K562 (cell line): ENCODE measurements around the gene FAM20C. TPM values are rescaled to one million over a fixed set of nuclear protein-coding genes. Genes with fewer than 3 reads are reported as not detected.
A peak's percentile ranks its signal among the peaks of the same experiment; 100 is the strongest.

Source experiments
- ATAC-seq: fragments of 200-7000 bp; cut with Tn5 transposase; 3 replicates; pipeline ENCODE4 v1.9.1; 2020; ENCODE audit warnings: moderate library complexity
- BruUV-seq: library from RNA; stranded (reverse); fragments of 400-500 nt; replicated peaks from 2 replicates; lab custom pipeline; 2021; lab: Mats Ljungman, UMichigan
- CTCF ChIA-PET: fragments of 300-600 bp; formaldehyde crosslinking; extraction: SDS; loops from one replicate; lab custom pipeline; 2021; ENCODE audit warnings: low intra/inter-chr PET ratio; lab: Yijun Ruan, JAX
- POLR2A ChIA-PET: fragments of 300-600, 350-650 bp; sonication (Branson Sonifier 250); formaldehyde crosslinking; extraction: SDS; loops from one replicate; lab custom pipeline; 2021; ENCODE audit warnings: antibody characterized with exemption, inconsistent platforms; lab: Yijun Ruan, JAX
- DNase-seq, 4 experiments: peaks; one replicate each; pipeline versions ENCODE4 v3.0.0 to v3.0.0-alpha.2; 2011 to 2018; ENCODE audit warnings: low spot score in 3 of 4, mixed read lengths in 3 of 4; ENCODE audit errors: extremely low read depth in 1 of 4
- FAIRE-seq: peaks from 2 replicates; lab custom pipeline; 2011; peaks lifted over from hg19 to GRCh38; lab: Jason Lieb, UNC
- H2AFZ ChIP-seq: 2 replicates; pipeline ENCODE4 v1.6.0; 2011; ENCODE audit warnings: low read depth, low read length, control low read depth, inconsistent platforms
- H3K27ac ChIP-seq: fragments of 200-600 bp; 3 replicates; pipeline ENCODE4 v1.8.0; 2011; ENCODE audit warnings: low read depth, mild to moderate bottlenecking, control low read depth, inconsistent platforms, low read length, moderate library complexity, mixed read lengths; ENCODE audit errors: extremely low read depth
- H3K27me3 ChIP-seq, 2 experiments: fragments of 300-600 bp in 1 of 2; 2 replicates in 1 of 2; 3 replicates in 1 of 2; pipeline versions ENCODE4 v1.6.0 to v1.8.0; 2011; ENCODE audit warnings: inconsistent platforms in 2 of 2, low read length in 2 of 2, mild to moderate bottlenecking in 1 of 2, mixed read lengths in 1 of 2, moderate library complexity in 1 of 2; ENCODE audit not compliant: control insufficient read depth in 2 of 2, insufficient read depth in 2 of 2
- H3K36me3 ChIP-seq: fragments of 300-600 bp; 3 replicates; pipeline ENCODE4 v1.8.0; 2011; ENCODE audit warnings: mild to moderate bottlenecking, low read length, inconsistent platforms; ENCODE audit not compliant: control insufficient read depth, insufficient read depth
- H3K4me1 ChIP-seq, 2 experiments: fragments of 200-600 bp in 1 of 2; replicated peaks in 1 of 2; 2 replicates in 1 of 2; 3 replicates in 1 of 2; pipeline versions ENCODE4 v1.5.1 to v1.8.0; 2011; ENCODE audit warnings: inconsistent platforms in 2 of 2, low read length in 2 of 2, mild to moderate bottlenecking in 1 of 2, mixed read lengths in 1 of 2, moderate library complexity in 1 of 2; ENCODE audit not compliant: control insufficient read depth in 2 of 2, insufficient read depth in 2 of 2
- H3K4me2 ChIP-seq: 2 replicates; pipeline ENCODE4 v1.6.1; 2011; ENCODE audit warnings: low read length, control low read depth, inconsistent platforms, mixed read lengths; ENCODE audit not compliant: insufficient read depth
- H3K4me3 ChIP-seq: fragments of 200-600 bp; sonication (generic), shearing (Covaris generic); 2 replicates; pipeline ENCODE4 v1.5.1; 2016; ENCODE audit warnings: control low read depth, inconsistent platforms
- H3K79me2 ChIP-seq: fragments of 200-600 bp; 3 replicates; pipeline ENCODE4 v1.8.0; 2011; ENCODE audit warnings: low read length, inconsistent platforms; ENCODE audit not compliant: control insufficient read depth, insufficient read depth
- H3K9ac ChIP-seq, 2 experiments: 2 replicates each; pipeline versions ENCODE4 v1.6.0 to v1.6.1; 2011; ENCODE audit warnings: low read depth in 2 of 2, low read length in 2 of 2, control low read depth in 1 of 2, inconsistent platforms in 1 of 2, mild to moderate bottlenecking in 1 of 2, mixed read lengths in 1 of 2; ENCODE audit not compliant: insufficient read depth in 1 of 2
- H3K9me1 ChIP-seq: one replicate; pipeline ENCODE4 v1.6.0; 2011; ENCODE audit warnings: inconsistent platforms, mild to moderate bottlenecking, low read length, moderate library complexity; ENCODE audit not compliant: control insufficient read depth, insufficient read depth
- H3K9me3 ChIP-seq: replicated peaks from 2 replicates; pipeline ENCODE4 v1.5.1; 2011; ENCODE audit warnings: low read depth, low read length, inconsistent platforms; ENCODE audit not compliant: control insufficient read depth, insufficient read depth
- H4K20me1 ChIP-seq: replicated peaks from 2 replicates; pipeline ENCODE4 v1.6.1; 2011; ENCODE audit warnings: low read length, inconsistent platforms, mixed read lengths; ENCODE audit not compliant: control insufficient read depth, insufficient read depth
- BRF2 ChIP-seq: IDR thresholded peaks from 3 replicates; pipeline ENCODE4 v1.6.1; 2011; ENCODE audit warnings: borderline replicate concordance, mild to moderate bottlenecking; ENCODE audit not compliant: insufficient read length, insufficient read depth
- PKNOX1 ChIP-seq: fragments of 450-650 bp; IDR thresholded peaks from 2 replicates; pipeline ENCODE4 v1.6.1; 2016
- RBFOX2 ChIP-seq: fragments of 200-400 bp; formaldehyde crosslinking; IDR thresholded peaks from 2 replicates; pipeline ENCODE4 v1.6.1; 2017; ENCODE audit warnings: low read depth, mild to moderate bottlenecking, low read length, moderate library complexity
- RBM15 ChIP-seq: fragments of 200-400 bp; formaldehyde crosslinking; IDR thresholded peaks from 2 replicates; pipeline ENCODE4 v1.6.1; 2018; ENCODE audit warnings: mild to moderate bottlenecking, low read length, moderate library complexity; ENCODE audit not compliant: insufficient read depth
- SMAD1 ChIP-seq: fragments of 150-350 bp; IDR thresholded peaks from 2 replicates; pipeline ENCODE4 v1.6.1; 2014; ENCODE audit warnings: low read length, low read depth; ENCODE audit not compliant: partially characterized antibody
- TARDBP ChIP-seq: fragments of 450-650 bp; IDR thresholded peaks from 2 replicates; pipeline ENCODE4 v1.6.1; 2016
- WGBS: fragments of 100-300 bp; shearing (Covaris generic); methylation state at CpG from one replicate; pipeline ENCODE4 v1.1.6; 2016; ENCODE audit warnings: low coverage, mixed read lengths; ENCODE audit not compliant: insufficient coverage; ENCODE audit errors: missing lambda C conversion rate; 5-methylcytosine and 5-hydroxymethylcytosine counted together
- in situ Hi-C: fragments of 300-500 bp; cut with MboI; formaldehyde crosslinking; loops from 4 replicates; pipeline ENCODE4 v1.15.0; 2018; ENCODE audit warnings: inconsistent platforms, mixed read lengths
- intact Hi-C: fragments of 100-400 bp; cut with micrococcal nuclease; formaldehyde crosslinking; loops from 2 replicates; pipeline ENCODE4 v1.14.2; 2022
- polyA plus RNA-seq, 8 experiments: library from polyadenylated mRNA; depleted of rRNA in 4 of 8; stranded (reverse) in 5 of 8; unstranded in 3 of 8; fragments of >200 nt; fragmentation: Nextera tagmentation in 2 of 8; fragmentation: Illumina TruSeq in 1 of 8; extraction: Ambion mirVana in 2 of 8; extraction: Trizol in 1 of 8; gene quantifications; 2 replicates each; pipeline versions ENCODE4 v1.2.1 to v1.2.3, GENCODE V29; 2011 to 2014; ENCODE audit warnings: inconsistent platforms in 1 of 8, missing spikeins in 1 of 8
- total RNA-seq, 7 experiments: library from RNA; depleted of rRNA in 6 of 7; stranded (reverse); fragments of >200 nt in 6 of 7; fragmentation: Illumina TruSeq in 2 of 7; extraction: Trizol in 2 of 7; gene quantifications; 2 replicates each; pipeline versions ENCODE4 v1.2.1 to v1.2.3, GENCODE V29; 2011 to 2021; ENCODE audit warnings: low replicate concordance in 1 of 7

The FAM20C gene
- total and polyA plus RNA-seq, 9 of the 15 experiments (the other 6 are each of a cell fraction or from before 2014, with no cell fraction given), result 0.09 TPM; not detected in 8

GRCh38 chr7:211715-212058, 19.3 kb downstream of the FAM20C start:
- no peaks in the 10 kb centered on the region for H3K9me1 ChIP-seq
- H3K9ac ChIP-seq, result no peak overlapping the region
- H3K4me3 ChIP-seq, result no peak overlapping the region
- ChIA-PET POLR2A (no interaction called here), CTCF (interaction anchor here (0.7 kb wide), 1 partner anchor 101 kb away, joined by 3 read pairs; no protein-coding TSS in a partner anchor)
- H3K27ac ChIP-seq, result no peak overlapping the region
- in situ Hi-C loops (no loop called here), intact Hi-C loops (no loop called here)
- H4K20me1 ChIP-seq, result peaks cover 16% of the 10 kb centered on the region; the same call in 1 of the 2 replicates
- H3K36me3 ChIP-seq, result no peaks in the 10 kb centered on the region
- H3K79me2 ChIP-seq, result no peaks in the 10 kb centered on the region
- H3K4me2 ChIP-seq, result no peak overlapping the region
- H3K9me3 ChIP-seq, result no peaks in the 10 kb centered on the region
- H3K27me3 ChIP-seq, result peaks cover 38 to 71% of the 10 kb centered on the region in 2 experiments; a peak in 4 of 5 replicates
- no peak overlapping the region for H2AFZ ChIP-seq
- DNase-seq (no peak), ATAC-seq (no peak), FAIRE-seq (no peak)
- no TSS peak for BruUV-seq
- 12% methylated on average over 18 of the region's 19 CpGs for WGBS
- peaks cover 0 to 16% of the 10 kb centered on the region in 2 experiments; a peak in 2 of 5 replicates for H3K4me1 ChIP-seq
- TF ChIP-seq RBFOX2 (0 out of 2 replicates have a peak, but pooled peaks have one; percentile 16), RBM15 (no peak)

GRCh38 chr7:212754-213153, 20.4 kb downstream of the FAM20C start:
- Histone ChIP-seq H2AFZ (no peak overlapping the region), H3K27ac (no peak overlapping the region), H3K9ac (no peak overlapping the region), H3K36me3 (no peaks in the 10 kb centered on the region), H3K4me3 (no peak overlapping the region), H3K4me2 (no peak overlapping the region), H3K79me2 (no peaks in the 10 kb centered on the region), H4K20me1 (peaks cover 16% of the 10 kb centered on the region; the same call in 1 of the 2 replicates), H3K27me3 (peaks cover 38 to 77% of the 10 kb centered on the region in 2 experiments; a peak in 4 of 5 replicates), H3K9me1 (no peaks in the 10 kb centered on the region), H3K9me3 (no peaks in the 10 kb centered on the region), H3K4me1 (peaks cover 0 to 18% of the 10 kb centered on the region in 2 experiments; a peak in 2 of 5 replicates)
- TF ChIP-seq BRF2 (no peak), SMAD1 (no peak), TARDBP (no peak), PKNOX1 (no peak)
- in situ Hi-C loops, result no loop called here
- DNase-seq (no peak), ATAC-seq (no peak), FAIRE-seq (no peak)
- ChIA-PET POLR2A (no interaction called here), CTCF (interaction anchor here (0.7 kb wide), 1 partner anchor 722 kb away, joined by 3 read pairs; no protein-coding TSS in a partner anchor)
- no TSS peak for BruUV-seq
- intact Hi-C loops, result no loop called here
- 11% methylated on average over 13 of the region's 14 CpGs for WGBS
